Ectodermal cell (in vitro differentiated cells): Measurements from ENCODE around the gene TSHZ3.

Source experiments
- H3K27ac ChIP-seq: 2 replicates; pipeline ENCODE4 v1.7.0; 2013; ENCODE audit warnings: mild to moderate bottlenecking, low read depth, low read length; ENCODE audit not compliant: insufficient read depth, poor library complexity, severe bottlenecking
- H3K27me3 ChIP-seq: 2 replicates; pipeline ENCODE4 v1.7.0; 2013; ENCODE audit warnings: mild to moderate bottlenecking, low read length; ENCODE audit not compliant: insufficient read depth, control insufficient read depth, poor library complexity, severe bottlenecking
- H3K36me3 ChIP-seq: one replicate; pipeline ENCODE4 v1.7.0; 2013; ENCODE audit warnings: low read length; ENCODE audit not compliant: control insufficient read depth, insufficient read depth
- H3K4me1 ChIP-seq: one replicate; pipeline ENCODE4 v1.7.0; 2013; ENCODE audit warnings: low read length; ENCODE audit not compliant: control insufficient read depth, insufficient read depth
- H3K4me3 ChIP-seq: 2 replicates; pipeline ENCODE4 v1.7.0; 2013; ENCODE audit warnings: low read depth, low read length, control low read depth; ENCODE audit not compliant: insufficient read depth
- H3K9me3 ChIP-seq: 2 replicates; pipeline ENCODE4 v1.7.0; 2013; ENCODE audit warnings: mild to moderate bottlenecking, low read length, moderate library complexity; ENCODE audit not compliant: control insufficient read depth
- WGBS, 2 experiments: methylation state at CpG; one replicate each; pipeline ENCODE4 v1.1.7; 2013; ENCODE audit warnings: missing lambda C conversion rate in 2 of 2; 5-methylcytosine and 5-hydroxymethylcytosine counted together

Gene TSHZ3

GRCh38 chr19:31304831-31305312, 44.4 kb downstream of the TSHZ3 start:
- no peak overlapping the region for H3K27ac ChIP-seq
- no peaks in the 10 kb centered on the region for H3K27me3 ChIP-seq
- 93 to 97% methylated on average over 4 to 7 of the region's 8 CpGs for WGBS, 2 experiments
- no peaks in the 10 kb centered on the region for H3K9me3 ChIP-seq
- H3K4me3 ChIP-seq: no peak overlapping the region
- no peaks in the 10 kb centered on the region for H3K36me3 ChIP-seq
- no peaks in the 10 kb centered on the region for H3K4me1 ChIP-seq

- 94 to 96% methylated on average over 16 of the region's 16 CpGs for WGBS, 2 experiments
Observed at GRCh38 chr19:31303262-31303815, 45.9 kb downstream of the TSHZ3 start.

GRCh38 chr19:31301306-31301980, 47.8 kb downstream of the TSHZ3 start:
- Histone ChIP-seq H3K36me3 (no peaks in the 10 kb centered on the region), H3K27me3 (no peaks in the 10 kb centered on the region), H3K4me1 (no peaks in the 10 kb centered on the region), H3K9me3 (no peaks in the 10 kb centered on the region), H3K27ac (no peak overlapping the region), H3K4me3 (no peak overlapping the region)
- 93 to 94% methylated on average over 15 of the region's 15 CpGs for WGBS, 2 experiments

More at GRCh38 chr19:31303262-31303815, 45.9 kb downstream of the TSHZ3 start:
- no peaks in the 10 kb centered on the region for H3K27me3 ChIP-seq
- no peaks in the 10 kb centered on the region for H3K4me1 ChIP-seq
- no peak overlapping the region for H3K27ac ChIP-seq
- no peaks in the 10 kb centered on the region for H3K36me3 ChIP-seq
- no peaks in the 10 kb centered on the region for H3K9me3 ChIP-seq
- H3K4me3 ChIP-seq: no peak overlapping the region

GRCh38 chr19:31300422-31300821, 48.8 kb downstream of the TSHZ3 start:
- no peak overlapping the region for H3K27ac ChIP-seq
- no peaks in the 10 kb centered on the region for H3K27me3 ChIP-seq
- H3K4me1 ChIP-seq: no peaks in the 10 kb centered on the region
- H3K4me3 ChIP-seq: no peak overlapping the region
- H3K36me3 ChIP-seq: no peaks in the 10 kb centered on the region
- H3K9me3 ChIP-seq: no peaks in the 10 kb centered on the region
- 94 to 97% methylated on average over 5 to 6 of the region's 6 CpGs for WGBS, 2 experiments

DNA sequence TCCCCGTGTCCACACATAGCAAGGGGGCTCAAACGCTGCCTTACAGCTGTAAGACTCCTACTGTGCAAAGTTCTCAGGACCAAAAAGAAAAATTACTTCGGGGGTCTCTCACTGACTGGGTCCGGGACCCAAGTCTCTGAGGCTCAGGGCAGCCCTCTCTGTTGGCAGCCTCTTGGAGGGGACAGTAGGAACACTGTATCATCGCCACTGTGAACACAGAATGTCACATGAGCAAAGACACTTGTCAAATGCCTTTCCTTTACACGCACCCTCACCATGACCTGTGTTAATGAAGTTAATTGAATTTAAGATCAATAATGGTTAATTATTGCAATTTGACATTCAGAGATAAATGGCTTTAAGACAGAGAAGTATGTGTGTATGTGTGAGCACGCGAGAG, 49.6 kb downstream of the TSHZ3 start:
- WGBS, 2 experiments: 77 to 79% methylated on average over 7 to 8 of the region's 8 CpGs
- H3K4me3 ChIP-seq: no peak overlapping the region
- H3K27me3 ChIP-seq: no peaks in the 10 kb centered on the region
- no peaks in the 10 kb centered on the region for H3K4me1 ChIP-seq
- H3K9me3 ChIP-seq: no peaks in the 10 kb centered on the region
- no peaks in the 10 kb centered on the region for H3K36me3 ChIP-seq
- H3K27ac ChIP-seq: no peak overlapping the region

- Histone ChIP-seq H3K36me3 (no peaks in the 10 kb centered on the region), H3K27ac (no peak overlapping the region), H3K27me3 (no peaks in the 10 kb centered on the region), H3K4me1 (no peaks in the 10 kb centered on the region), H3K4me3 (no peak overlapping the region), H3K9me3 (no peaks in the 10 kb centered on the region)
- 72 to 75% methylated on average over 5 of the region's 5 CpGs for WGBS, 2 experiments
Observed at GRCh38 chr19:31297991-31298390, 51.2 kb downstream of the TSHZ3 start.

DNA sequence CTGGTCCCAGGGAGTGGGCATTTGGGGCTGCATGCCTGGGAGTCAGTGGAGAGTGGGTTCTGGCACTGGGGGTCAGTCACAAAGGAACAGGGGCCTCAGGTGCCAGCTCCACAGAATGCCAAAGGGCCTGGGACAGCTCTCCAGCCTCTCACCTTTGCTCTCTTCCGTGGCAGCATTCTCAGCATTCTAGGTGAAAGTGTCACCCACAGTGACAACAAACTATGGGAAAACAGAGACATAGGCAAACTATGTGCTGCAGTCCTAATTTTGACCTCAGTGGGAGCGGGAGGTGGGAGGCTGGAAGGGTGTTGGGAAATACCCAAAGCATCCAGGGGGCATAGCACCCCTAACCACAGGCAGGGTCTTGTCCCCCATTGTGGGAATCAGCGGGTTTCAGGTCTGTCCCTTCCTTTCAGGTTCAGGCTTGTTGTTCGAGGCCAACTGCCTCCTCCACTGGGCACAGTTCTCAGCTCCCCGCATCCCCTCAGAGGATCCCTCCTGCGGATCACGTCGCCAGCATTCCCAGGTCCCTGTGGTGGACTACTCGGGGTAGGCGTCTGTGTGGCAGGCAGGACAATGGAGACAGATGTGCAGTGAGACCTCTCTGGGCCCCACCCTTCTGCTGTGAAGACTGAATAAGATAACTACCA, 52.4 kb downstream of the TSHZ3 start:
- Histone ChIP-seq H3K9me3 (no peaks in the 10 kb centered on the region), H3K4me1 (no peaks in the 10 kb centered on the region), H3K27me3 (no peaks in the 10 kb centered on the region), H3K4me3 (no peak overlapping the region), H3K36me3 (no peaks in the 10 kb centered on the region), H3K27ac (no peak overlapping the region)
- WGBS, 2 experiments: 82 to 83% methylated on average over 10 of the region's 10 CpGs

GRCh38 chr19:31294189-31294588, 55.0 kb downstream of the TSHZ3 start:
- Histone ChIP-seq H3K36me3 (no peaks in the 10 kb centered on the region), H3K9me3 (no peaks in the 10 kb centered on the region), H3K4me1 (peaks cover 1% of the 10 kb centered on the region), H3K4me3 (no peak overlapping the region), H3K27ac (no peak overlapping the region), H3K27me3 (no peaks in the 10 kb centered on the region)
- WGBS, 2 experiments: 89 to 97% methylated on average over 2 of the region's 2 CpGs

DNA sequence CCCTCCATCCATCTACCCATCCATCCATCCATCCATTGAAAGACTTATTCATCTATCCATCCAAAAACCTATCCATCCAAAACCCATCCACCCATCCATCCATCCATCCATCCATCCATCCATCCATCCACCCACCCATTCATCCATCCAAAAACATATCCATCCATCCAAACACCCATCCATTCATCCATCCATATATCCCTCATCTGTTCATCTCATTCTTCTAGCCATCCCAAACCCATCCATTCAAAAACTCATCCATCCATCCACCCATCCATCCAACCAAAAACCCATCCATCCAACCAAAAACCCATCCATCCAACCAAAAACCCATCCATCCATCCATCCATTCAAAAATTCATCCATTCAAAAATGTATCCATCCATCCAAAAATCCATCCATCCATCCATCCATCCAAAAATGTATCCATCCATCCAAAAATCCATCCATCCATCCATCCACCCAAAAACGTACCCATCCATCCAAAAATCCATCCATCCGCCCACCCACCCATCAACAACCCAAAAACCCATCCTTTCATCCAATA, 56.5 kb downstream of the TSHZ3 start:
- Histone ChIP-seq H3K9me3 (no peaks in the 10 kb centered on the region), H3K36me3 (no peaks in the 10 kb centered on the region), H3K4me1 (peaks cover 4% of the 10 kb centered on the region), H3K4me3 (no peak overlapping the region), H3K27me3 (no peaks in the 10 kb centered on the region), H3K27ac (no peak overlapping the region)
- WGBS, 2 experiments: 85 to 97% methylated on average over 2 of the region's 2 CpGs

DNA sequence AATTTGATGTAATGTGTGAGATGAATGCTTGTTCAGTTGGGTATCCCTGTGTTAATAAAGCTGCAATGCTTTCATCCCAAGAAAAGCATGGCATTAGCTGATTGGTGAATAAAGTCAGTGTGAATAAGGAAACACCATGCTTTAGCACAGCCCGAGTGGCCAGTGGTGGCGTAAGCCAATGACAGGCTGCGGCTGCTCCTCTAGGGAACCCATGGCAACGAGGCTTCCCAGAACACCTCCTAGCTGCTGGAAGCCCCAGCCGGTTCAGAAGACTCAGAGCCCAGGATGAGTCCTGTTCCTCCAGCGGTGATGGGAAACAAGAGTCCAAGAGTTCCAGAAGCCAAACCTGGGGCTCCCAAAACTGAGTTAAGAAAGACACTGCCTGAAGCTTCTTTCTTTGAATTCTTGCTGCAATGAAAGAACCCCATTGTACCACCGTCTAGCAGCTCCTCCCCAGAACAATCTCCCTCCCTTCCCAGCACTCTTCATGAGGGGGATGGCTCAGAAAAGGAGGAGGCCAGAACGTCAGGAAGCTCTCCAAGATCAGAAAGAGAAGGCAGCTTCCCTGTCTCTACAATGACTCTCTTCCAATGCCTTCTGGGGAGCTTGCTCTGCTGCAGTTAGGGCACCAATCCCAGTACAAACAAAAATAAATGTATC, 58.2 kb downstream of the TSHZ3 start:
- Histone ChIP-seq H3K36me3 (no peaks in the 10 kb centered on the region), H3K9me3 (no peaks in the 10 kb centered on the region), H3K27me3 (no peaks in the 10 kb centered on the region), H3K4me1 (peaks cover 4% of the 10 kb centered on the region), H3K27ac (no peak overlapping the region), H3K4me3 (no peak overlapping the region)
- 76 to 78% methylated on average over 8 of the region's 8 CpGs for WGBS, 2 experiments
